ENCODE measurements around the gene IGFBP4.

IGFBP4 gene

GRCh38 chr17:40422990-40423633 lies 20.1 kb upstream of the IGFBP4 start:
- no peak overlapping the region for H3K4me3 ChIP-seq (ENCODE audit: low read depth, low read length)
- no peaks in the 10 kb centered on the region for H3K4me1 ChIP-seq (ENCODE audit: control insufficient read depth in 1 of 2, insufficient read depth in 2 of 2, low read length in 2 of 2)
- no peak overlapping the region for H3K27ac ChIP-seq (ENCODE audit: low read depth, low read length)
- no peaks in the 10 kb centered on the region for H3K9me3 ChIP-seq (ENCODE audit: insufficient read depth, low read depth, low read length)
- H3K14ac ChIP-seq (ENCODE audit: low read length) = no peak overlapping the region
- peak overlapping the region; percentile 16 for H4K8ac ChIP-seq (ENCODE audit: low read depth, low read length)
- H2BK120ac ChIP-seq (ENCODE audit: insufficient read depth, low read length, poor library complexity) = no peak overlapping the region
- no peaks in the 10 kb centered on the region for H3K79me1 ChIP-seq (ENCODE audit: low read length)
- no peak overlapping the region for H3K4ac ChIP-seq (ENCODE audit: low read depth, low read length)
- no peak overlapping the region for H3K18ac ChIP-seq (ENCODE audit: low read length)
- no peak overlapping the region for H2BK12ac ChIP-seq (ENCODE audit: low read length)
- no peaks in the 10 kb centered on the region for H3K79me2 ChIP-seq (ENCODE audit: control insufficient read depth, insufficient read depth, low read length, poor library complexity)
- no CpG with 5 or more reads among the region's 3 CpGs for WGBS (ENCODE audit: extremely low coverage, insufficient coverage, insufficient read length)
- no peak overlapping the region for H2AK5ac ChIP-seq (ENCODE audit: low read length)
- H2AFZ ChIP-seq (ENCODE audit: insufficient read depth, low read length, poor library complexity) = peak overlapping the region; percentile 9
- H3K4me2 ChIP-seq (ENCODE audit: low read length) = no peak overlapping the region
- DNase-seq = no peak
- no peak overlapping the region for H3K9ac ChIP-seq (ENCODE audit: low read length)
- no peaks in the 10 kb centered on the region for H3K36me3 ChIP-seq (ENCODE audit: control insufficient read depth in 1 of 2, insufficient read depth in 2 of 2, low read length in 2 of 2)
- no peak overlapping the region for H4K91ac ChIP-seq (ENCODE audit: low read depth, low read length)
- H3K23ac ChIP-seq (ENCODE audit: low read length) = no peak overlapping the region
- H4K12ac ChIP-seq (ENCODE audit: low read depth, low read length) = no peak overlapping the region
- no peaks in the 10 kb centered on the region for H3K27me3 ChIP-seq (ENCODE audit: insufficient read depth, low read length)
- no peak overlapping the region for H2BK5ac ChIP-seq (ENCODE audit: low read depth, low read length, poor library complexity)

GRCh38 chr17:40425741-40426140 lies 17.5 kb upstream of the IGFBP4 start:
- no peak for DNase-seq
- H2BK12ac ChIP-seq (ENCODE audit: low read length) = no peak overlapping the region
- H2BK120ac ChIP-seq (ENCODE audit: insufficient read depth, low read length, poor library complexity) = no peak overlapping the region
- H3K4me3 ChIP-seq (ENCODE audit: low read depth, low read length) = no peak overlapping the region
- no CpG with 5 or more reads among the region's 4 CpGs for WGBS (ENCODE audit: extremely low coverage, insufficient coverage, insufficient read length)
- H4K91ac ChIP-seq (ENCODE audit: low read depth, low read length) = no peak overlapping the region
- H3K9me3 ChIP-seq (ENCODE audit: insufficient read depth, low read depth, low read length) = peaks cover 3% of the 10 kb centered on the region
- no peak overlapping the region for H3K9ac ChIP-seq (ENCODE audit: low read length)
- no peak overlapping the region for H4K8ac ChIP-seq (ENCODE audit: low read depth, low read length)
- no peak overlapping the region for H3K23ac ChIP-seq (ENCODE audit: low read length)
- H4K12ac ChIP-seq (ENCODE audit: low read depth, low read length) = no peak overlapping the region
- no peak overlapping the region for H2AK5ac ChIP-seq (ENCODE audit: low read length)
- H3K14ac ChIP-seq (ENCODE audit: low read length) = no peak overlapping the region
- no peak overlapping the region for H3K18ac ChIP-seq (ENCODE audit: low read length)
- no peaks in the 10 kb centered on the region for H3K27me3 ChIP-seq (ENCODE audit: insufficient read depth, low read length)
- H3K4me1 ChIP-seq (ENCODE audit: control insufficient read depth in 1 of 2, insufficient read depth in 2 of 2, low read length in 2 of 2) = no peaks in the 10 kb centered on the region
- no peaks in the 10 kb centered on the region for H3K36me3 ChIP-seq (ENCODE audit: control insufficient read depth in 1 of 2, insufficient read depth in 2 of 2, low read length in 2 of 2)
- no peak overlapping the region for H2AFZ ChIP-seq (ENCODE audit: insufficient read depth, low read length, poor library complexity)
- no peaks in the 10 kb centered on the region for H3K79me1 ChIP-seq (ENCODE audit: low read length)
- no peak overlapping the region for H2BK5ac ChIP-seq (ENCODE audit: low read depth, low read length, poor library complexity)
- no peak overlapping the region for H3K27ac ChIP-seq (ENCODE audit: low read depth, low read length)
- no peak overlapping the region for H3K4me2 ChIP-seq (ENCODE audit: low read length)
- no peak overlapping the region for H3K4ac ChIP-seq (ENCODE audit: low read depth, low read length)
- H3K79me2 ChIP-seq (ENCODE audit: control insufficient read depth, insufficient read depth, low read length, poor library complexity) = no peaks in the 10 kb centered on the region

- Histone ChIP-seq H3K4me3 (ENCODE audit: low read depth, low read length) (no peak overlapping the region), H2BK5ac (ENCODE audit: low read depth, low read length, poor library complexity) (no peak overlapping the region), H2BK120ac (ENCODE audit: insufficient read depth, low read length, poor library complexity) (no peak overlapping the region), H3K14ac (ENCODE audit: low read length) (no peak overlapping the region), H3K9me3 (ENCODE audit: insufficient read depth, low read depth, low read length) (peaks cover 3% of the 10 kb centered on the region), H4K12ac (ENCODE audit: low read depth, low read length) (no peak overlapping the region), H2BK12ac (ENCODE audit: low read length) (no peak overlapping the region), H3K27ac (ENCODE audit: low read depth, low read length) (no peak overlapping the region), H3K36me3 (ENCODE audit: control insufficient read depth in 1 of 2, insufficient read depth in 2 of 2, low read length in 2 of 2) (no peaks in the 10 kb centered on the region), H2AFZ (ENCODE audit: insufficient read depth, low read length, poor library complexity) (no peak overlapping the region), H3K79me1 (ENCODE audit: low read length) (no peaks in the 10 kb centered on the region), H3K4me2 (ENCODE audit: low read length) (no peak overlapping the region), H3K27me3 (ENCODE audit: insufficient read depth, low read length) (no peaks in the 10 kb centered on the region), H4K91ac (ENCODE audit: low read depth, low read length) (no peak overlapping the region), H3K23ac (ENCODE audit: low read length) (no peak overlapping the region), H3K4me1 (ENCODE audit: control insufficient read depth in 1 of 2, insufficient read depth in 2 of 2, low read length in 2 of 2) (no peaks in the 10 kb centered on the region), H2AK5ac (ENCODE audit: low read length) (no peak overlapping the region), H3K4ac (ENCODE audit: low read depth, low read length) (no peak overlapping the region), H3K18ac (ENCODE audit: low read length) (no peak overlapping the region), H3K79me2 (ENCODE audit: control insufficient read depth, insufficient read depth, low read length, poor library complexity) (no peaks in the 10 kb centered on the region), H3K9ac (ENCODE audit: low read length) (no peak overlapping the region), H4K8ac (ENCODE audit: low read depth, low read length) (no peak overlapping the region)
- DNase-seq = no peak
These were observed 16.2 kb upstream of the IGFBP4 start for GRCh38 chr17:40427002-40427491.

GRCh38 chr17:40430272-40431230 lies 12.7 kb upstream of the IGFBP4 start:
- H2BK12ac ChIP-seq (ENCODE audit: low read length) = no peak overlapping the region
- no peak overlapping the region for H2BK120ac ChIP-seq (ENCODE audit: insufficient read depth, low read length, poor library complexity)
- H3K36me3 ChIP-seq (ENCODE audit: control insufficient read depth in 1 of 2, insufficient read depth in 2 of 2, low read length in 2 of 2) = no peaks in the 10 kb centered on the region
- no peak overlapping the region for H3K23ac ChIP-seq (ENCODE audit: low read length)
- no peak overlapping the region for H4K91ac ChIP-seq (ENCODE audit: low read depth, low read length)
- no CpG with 5 or more reads among the region's 10 CpGs for WGBS (ENCODE audit: extremely low coverage, insufficient coverage, insufficient read length)
- H3K9me3 ChIP-seq (ENCODE audit: insufficient read depth, low read depth, low read length) = peaks cover 3% of the 10 kb centered on the region
- H2BK5ac ChIP-seq (ENCODE audit: low read depth, low read length, poor library complexity) = no peak overlapping the region
- H3K4ac ChIP-seq (ENCODE audit: low read depth, low read length) = no peak overlapping the region
- H3K79me2 ChIP-seq (ENCODE audit: control insufficient read depth, insufficient read depth, low read length, poor library complexity) = no peaks in the 10 kb centered on the region
- DNase-seq = no peak
- H3K27ac ChIP-seq (ENCODE audit: low read depth, low read length) = no peak overlapping the region
- no peaks in the 10 kb centered on the region for H3K4me1 ChIP-seq (ENCODE audit: control insufficient read depth in 1 of 2, insufficient read depth in 2 of 2, low read length in 2 of 2)
- H3K4me2 ChIP-seq (ENCODE audit: low read length) = no peak overlapping the region
- H3K14ac ChIP-seq (ENCODE audit: low read length) = no peak overlapping the region
- H3K18ac ChIP-seq (ENCODE audit: low read length) = no peak overlapping the region
- H3K4me3 ChIP-seq (ENCODE audit: low read depth, low read length) = no peak overlapping the region
- H4K8ac ChIP-seq (ENCODE audit: low read depth, low read length) = no peak overlapping the region
- no peaks in the 10 kb centered on the region for H3K27me3 ChIP-seq (ENCODE audit: insufficient read depth, low read length)
- no peak overlapping the region for H4K12ac ChIP-seq (ENCODE audit: low read depth, low read length)
- no peak overlapping the region for H2AFZ ChIP-seq (ENCODE audit: insufficient read depth, low read length, poor library complexity)
- no peaks in the 10 kb centered on the region for H3K79me1 ChIP-seq (ENCODE audit: low read length)
- no peak overlapping the region for H2AK5ac ChIP-seq (ENCODE audit: low read length)
- H3K9ac ChIP-seq (ENCODE audit: low read length) = no peak overlapping the region
